ENCODE results near the gene PODN.

PODN gene

GRCh38 chr1:53130598-53130877, 68.5 kb downstream of the PODN start:
- TF ChIP-seq CTCF (IDR thresholded peaks at IDR 0.05; ENCODE audit: extremely low read depth, missing control alignments): no peak
- DNase-seq (ENCODE audit: low spot score): no peak

GRCh38 chr1:53130878-53131589, 69.0 kb downstream of the PODN start:
- no peak for TF ChIP-seq CTCF (IDR thresholded peaks at IDR 0.05; ENCODE audit: extremely low read depth, missing control alignments)
- no peak for DNase-seq (ENCODE audit: low spot score)

- TF ChIP-seq CTCF (IDR thresholded peaks at IDR 0.05; ENCODE audit: extremely low read depth, missing control alignments): no peak
- DNase-seq (ENCODE audit: low spot score): no peak
Observed at GRCh38 chr1:53131590-53131938, 69.6 kb downstream of the PODN start.

DNA sequence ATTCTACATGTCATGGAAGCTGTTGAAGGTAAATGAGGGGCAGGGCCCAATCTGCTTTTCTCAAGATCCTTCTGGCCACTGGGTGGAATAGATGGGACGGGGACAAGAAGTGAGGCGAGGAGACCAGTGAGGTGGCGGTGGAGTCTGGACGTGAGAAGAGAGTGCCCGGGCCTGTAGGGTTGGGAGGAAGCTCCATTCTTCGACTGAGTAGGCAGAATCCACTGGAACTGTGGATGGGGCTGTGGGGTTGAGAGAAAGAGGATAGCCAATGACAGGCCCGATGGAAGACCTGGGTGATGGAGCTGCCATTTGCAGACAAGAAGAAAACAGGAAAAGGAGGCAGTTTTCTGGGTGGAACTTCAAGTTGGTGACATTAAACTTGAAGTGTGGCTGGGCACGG, 70.2 kb downstream of the PODN start:
- no peak for TF ChIP-seq CTCF (IDR thresholded peaks at IDR 0.05; ENCODE audit: extremely low read depth, missing control alignments)
- no peak for DNase-seq (ENCODE audit: low spot score)

GRCh38 chr1:53133261-53134041, 71.4 kb downstream of the PODN start:
- no peak for DNase-seq (ENCODE audit: low spot score)

GRCh38 chr1:53134042-53134485, 72.1 kb downstream of the PODN start:
- no peak for DNase-seq (ENCODE audit: low spot score)
- no peak for TF ChIP-seq CTCF (IDR thresholded peaks at IDR 0.05; ENCODE audit: extremely low read depth, missing control alignments)

More at GRCh38 chr1:53133261-53134041, 71.4 kb downstream of the PODN start:
- no peak for TF ChIP-seq CTCF (IDR thresholded peaks at IDR 0.05; ENCODE audit: extremely low read depth, missing control alignments)

Data from GM20000 (cell line).